Measurements from ENCODE around the gene UBA3. TPM values are rescaled to one million over a fixed set of nuclear protein-coding genes. Genes with fewer than 3 reads are reported as not detected.

Gene UBA3
- total RNA-seq, 2 donors from 2014 or later: 57.4 to 59.0 TPM

GRCh38 chr3:69072928-69073327, 7.2 kb downstream of the UBA3 start:
- Histone ChIP-seq H3K4me3 (no peak overlapping the region), H3K9ac (ENCODE audit: low read depth in 2 of 2, low read length in 2 of 2) (no peak overlapping the region), H3K27ac (no peak overlapping the region), H3K9me3 (no peaks in the 10 kb centered on the region), H3K27me3 (no peaks in the 10 kb centered on the region), H3K4me1 (no peaks in the 10 kb centered on the region), H3K36me3 (no peaks in the 10 kb centered on the region)
- TF ChIP-seq CTCF (IDR thresholded peaks at IDR 0.05): no peak
- no peak for DNase-seq
- intact Hi-C loops (cut with DNase I): no loop called here

DNA sequence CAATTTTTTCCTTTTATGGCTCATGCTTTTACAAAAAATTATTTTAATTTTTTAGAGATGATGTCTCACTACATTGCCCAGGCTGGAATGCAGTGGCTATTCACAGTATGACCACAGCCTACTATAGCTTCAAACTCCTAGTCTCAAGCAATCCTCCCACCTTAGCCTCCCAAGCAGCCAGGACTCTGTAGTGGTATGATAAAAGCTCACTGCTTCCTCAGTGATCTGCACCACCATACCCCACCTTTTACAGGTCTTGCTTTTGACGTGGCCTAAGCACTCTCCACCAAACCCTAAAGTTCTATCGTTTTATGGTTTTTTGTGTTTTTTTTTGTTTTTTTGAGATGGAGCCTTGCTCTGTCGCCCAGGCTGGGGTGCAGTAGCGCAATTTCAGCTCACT, 14.0 kb downstream of the UBA3 start:
- Histone ChIP-seq H3K9me3 (no peaks in the 10 kb centered on the region), H3K9ac (ENCODE audit: low read depth in 2 of 2, low read length in 2 of 2) (no peak overlapping the region), H3K36me3 (no peaks in the 10 kb centered on the region), H3K27me3 (no peaks in the 10 kb centered on the region), H3K4me1 (no peaks in the 10 kb centered on the region), H3K4me3 (no peak overlapping the region), H3K27ac (no peak overlapping the region)
- DNase-seq: no peak
- intact Hi-C loops (cut with DNase I): no loop called here
- TF ChIP-seq CTCF (IDR thresholded peaks at IDR 0.05): no peak

- Histone ChIP-seq H3K27ac (no peak overlapping the region), H3K4me1 (no peaks in the 10 kb centered on the region), H3K27me3 (no peaks in the 10 kb centered on the region), H3K9ac (ENCODE audit: low read depth in 2 of 2, low read length in 2 of 2) (no peak overlapping the region), H3K4me3 (no peak overlapping the region), H3K36me3 (no peaks in the 10 kb centered on the region), H3K9me3 (no peaks in the 10 kb centered on the region)
- DNase-seq: no peak
- intact Hi-C loops (cut with DNase I): no loop called here
- no peak for TF ChIP-seq CTCF (IDR thresholded peaks at IDR 0.05)
Observed at GRCh38 chr3:69065318-69065964, 14.7 kb downstream of the UBA3 start.

DNA sequence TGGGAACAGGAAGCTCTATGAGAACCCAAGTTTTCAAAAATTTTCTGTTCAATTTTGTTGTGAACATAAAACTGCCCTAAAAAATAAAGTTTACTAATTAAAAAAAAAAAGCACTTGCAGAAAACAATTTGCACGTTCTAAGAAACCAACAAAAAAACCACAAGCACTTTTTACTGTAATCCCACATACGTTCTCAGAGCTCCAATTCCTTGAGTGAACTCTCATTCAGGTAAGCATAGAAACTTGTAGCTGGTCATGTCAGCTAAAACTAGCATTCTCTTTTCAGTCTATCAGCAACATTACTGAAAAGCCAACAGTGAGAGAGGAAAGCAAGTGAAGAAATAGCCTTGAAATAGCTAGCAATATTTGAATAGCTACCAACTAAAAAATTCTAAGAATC, 16.5 kb downstream of the UBA3 start:
- Histone ChIP-seq H3K9ac (ENCODE audit: low read depth in 2 of 2, low read length in 2 of 2) (no peak overlapping the region), H3K27ac (no peak overlapping the region), H3K9me3 (no peaks in the 10 kb centered on the region), H3K4me3 (no peak overlapping the region), H3K36me3 (no peaks in the 10 kb centered on the region), H3K4me1 (no peaks in the 10 kb centered on the region), H3K27me3 (no peaks in the 10 kb centered on the region)
- intact Hi-C loops (cut with DNase I): no loop called here
- TF ChIP-seq CTCF (IDR thresholded peaks at IDR 0.05): no peak
- no peak for DNase-seq

DNA sequence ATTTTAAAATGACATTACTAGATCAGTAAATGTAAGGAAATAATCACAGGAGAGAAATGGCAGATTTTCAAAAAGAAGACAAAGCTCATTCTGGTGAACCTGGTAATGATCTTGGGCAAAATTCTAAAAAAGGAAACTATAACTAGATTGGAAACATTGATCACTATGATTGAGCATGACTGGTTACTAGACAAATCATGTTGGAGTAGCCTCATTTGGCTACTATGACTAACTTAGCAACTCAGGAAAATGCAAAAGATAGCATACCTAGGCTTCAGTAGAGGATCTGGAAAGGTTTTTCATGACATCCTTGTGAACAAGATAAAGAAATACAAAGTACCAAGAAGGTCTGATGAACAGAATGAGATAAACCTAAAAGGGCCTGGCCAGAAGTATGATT, 20.5 kb downstream of the UBA3 start:
- Histone ChIP-seq H3K9me3 (no peaks in the 10 kb centered on the region), H3K9ac (ENCODE audit: low read depth in 2 of 2, low read length in 2 of 2) (no peak overlapping the region), H3K27me3 (no peaks in the 10 kb centered on the region), H3K4me1 (no peaks in the 10 kb centered on the region), H3K27ac (no peak overlapping the region), H3K36me3 (no peaks in the 10 kb centered on the region), H3K4me3 (no peak overlapping the region)
- no peak for TF ChIP-seq CTCF (IDR thresholded peaks at IDR 0.05)
- no peak for DNase-seq
- intact Hi-C loops (cut with DNase I): no loop called here

DNA sequence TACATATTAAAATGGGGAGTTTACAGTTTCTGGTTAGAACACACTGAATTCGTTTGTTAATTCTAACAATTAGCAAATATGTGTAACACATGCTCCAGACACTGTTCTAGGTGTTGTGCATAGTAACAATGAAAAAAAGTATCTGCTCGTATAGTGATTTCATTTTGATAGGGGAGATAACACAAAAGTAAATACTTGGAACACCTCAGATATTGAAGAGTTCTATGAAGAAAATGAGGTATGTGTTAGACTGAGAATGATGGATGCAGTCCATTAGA, 21.3 kb downstream of the UBA3 start:
- no peaks in the 10 kb centered on the region for H3K4me1 ChIP-seq
- H3K36me3 ChIP-seq: no peaks in the 10 kb centered on the region
- H3K9ac ChIP-seq (ENCODE audit: low read depth in 2 of 2, low read length in 2 of 2): no peak overlapping the region
- H3K27ac ChIP-seq: no peak overlapping the region
- no peaks in the 10 kb centered on the region for H3K27me3 ChIP-seq
- intact Hi-C loops (cut with DNase I): no loop called here
- no peak for DNase-seq
- no peak for TF ChIP-seq CTCF (IDR thresholded peaks at IDR 0.05)
- H3K9me3 ChIP-seq: no peaks in the 10 kb centered on the region
- no peak overlapping the region for H3K4me3 ChIP-seq
